ENCODE results near the gene STRIP2.

DNA sequence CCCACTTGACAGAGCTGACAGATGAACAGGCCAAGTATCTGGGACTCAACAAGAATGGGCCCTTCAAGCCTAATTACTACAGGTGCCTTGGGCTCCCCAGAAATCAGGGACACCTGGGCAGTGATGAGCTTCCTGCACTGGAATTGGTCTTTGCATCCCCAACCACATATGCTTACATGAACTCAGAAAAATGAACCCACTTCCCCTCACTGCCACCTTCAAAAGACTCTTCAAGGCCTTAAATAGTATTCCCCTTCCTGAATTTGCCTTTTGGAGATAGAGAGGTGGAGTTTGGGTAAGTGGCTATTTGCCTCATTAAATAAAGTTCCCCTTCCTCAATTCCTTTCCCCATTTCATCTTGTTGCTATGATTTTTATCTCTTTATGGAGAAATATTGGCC is 7.8 kb upstream of the STRIP2 start:
- TF ChIP-seq BHLHE40 (IDR thresholded peaks at IDR 0.05; ENCODE audit: borderline replicate concordance) = no peak
- TF ChIP-seq SP1 (IDR thresholded peaks at IDR 0.05) = no peak
- TF ChIP-seq FOXM1 (IDR thresholded peaks at IDR 0.05; ENCODE audit: borderline replicate concordance) = no peak
- no peak for TF ChIP-seq FOXK2 (IDR thresholded peaks at IDR 0.05)
- TF ChIP-seq FOXA1 (IDR thresholded peaks at IDR 0.05) = no peak
- TF ChIP-seq L3MBTL2 (conservative IDR thresholded peaks at IDR 0.05) = no peak

All from HEK293T (cell line).